ENCODE data around the gene EIF4A3. TPM values are rescaled to one million over a fixed set of nuclear protein-coding genes. Genes with fewer than 3 reads are reported as not detected.

Gene EIF4A3
- total and polyA plus RNA-seq, 9 of the 15 experiments (the other 6 are each of a cell fraction or from before 2014, with no cell fraction given) = 62.7 to 171 (median 127) TPM

GRCh38 chr17:80147035-80147822 lies at the start of gene EIF4A3 (continued):
- TF ChIP-seq CREB3L1 (IDR thresholded peaks at IDR 0.05; ENCODE audit: borderline replicate concordance, low read depth) = peak; percentile 93
- TF ChIP-seq, protein P1, sequence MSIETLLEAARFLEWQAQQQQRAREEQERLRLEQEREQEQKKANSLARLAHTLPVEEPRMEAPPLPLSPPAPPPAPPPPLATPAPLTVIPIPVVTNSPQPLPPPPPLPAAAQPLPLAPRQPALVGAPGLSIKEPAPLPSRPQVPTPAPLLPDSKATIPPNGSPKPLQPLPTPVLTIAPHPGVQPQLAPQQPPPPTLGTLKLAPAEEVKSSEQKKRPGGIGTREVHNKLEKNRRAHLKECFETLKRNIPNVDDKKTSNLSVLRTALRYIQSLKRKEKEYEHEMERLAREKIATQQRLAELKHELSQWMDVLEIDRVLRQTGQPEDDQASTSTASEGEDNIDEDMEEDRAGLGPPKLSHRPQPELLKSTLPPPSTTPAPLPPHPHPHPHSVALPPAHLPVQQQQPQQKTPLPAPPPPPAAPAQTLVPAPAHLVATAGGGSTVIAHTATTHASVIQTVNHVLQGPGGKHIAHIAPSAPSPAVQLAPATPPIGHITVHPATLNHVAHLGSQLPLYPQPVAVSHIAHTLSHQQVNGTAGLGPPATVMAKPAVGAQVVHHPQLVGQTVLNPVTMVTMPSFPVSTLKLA (conservative IDR thresholded peaks at IDR 0.05) = peak; percentile 73 to 83
- TF ChIP-seq ATF1 (CRISPR knock-in tag; IDR thresholded peaks at IDR 0.05) = peak; percentile 48
- TF ChIP-seq ATF1 (tag; IDR thresholded peaks at IDR 0.05) = peak; percentile 92
- no peak for TF ChIP-seq CBFA2T3 (IDR thresholded peaks at IDR 0.05)
- TF ChIP-seq SIX5 (IDR thresholded peaks at IDR 0.05; ENCODE audit: borderline replicate concordance in 1 of 2, insufficient read depth in 1 of 2, low read depth in 1 of 2, low read length in 2 of 2) = no peak
- TF ChIP-seq KLF13 (tag; IDR thresholded peaks at IDR 0.05; ENCODE audit: borderline replicate concordance, low read depth) = peak; percentile 83
- no peak for TF ChIP-seq FOXA3 (CRISPR knock-in tag; conservative IDR thresholded peaks at IDR 0.05 in 1 of 2, IDR thresholded peaks at IDR 0.05 in 1 of 2)
- TF ChIP-seq NFIX (CRISPR knock-in tag; IDR thresholded peaks at IDR 0.05; ENCODE audit: low read depth) = no peak
- peak; percentile 22 for TF ChIP-seq NEUROD1 (IDR thresholded peaks at IDR 0.05; ENCODE audit: borderline replicate concordance, low read depth, low read length, partially characterized antibody)
- TF ChIP-seq POLR3A (IDR thresholded peaks at IDR 0.05; ENCODE audit: borderline replicate concordance, extremely low read depth, insufficient read depth, insufficient read length) = no peak
- peak; percentile 62 for TF ChIP-seq POLR2AphosphoS5 (IDR thresholded peaks at IDR 0.05; ENCODE audit: control insufficient read depth, insufficient read depth, low read depth, low read length)
- TF ChIP-seq, protein P2, sequence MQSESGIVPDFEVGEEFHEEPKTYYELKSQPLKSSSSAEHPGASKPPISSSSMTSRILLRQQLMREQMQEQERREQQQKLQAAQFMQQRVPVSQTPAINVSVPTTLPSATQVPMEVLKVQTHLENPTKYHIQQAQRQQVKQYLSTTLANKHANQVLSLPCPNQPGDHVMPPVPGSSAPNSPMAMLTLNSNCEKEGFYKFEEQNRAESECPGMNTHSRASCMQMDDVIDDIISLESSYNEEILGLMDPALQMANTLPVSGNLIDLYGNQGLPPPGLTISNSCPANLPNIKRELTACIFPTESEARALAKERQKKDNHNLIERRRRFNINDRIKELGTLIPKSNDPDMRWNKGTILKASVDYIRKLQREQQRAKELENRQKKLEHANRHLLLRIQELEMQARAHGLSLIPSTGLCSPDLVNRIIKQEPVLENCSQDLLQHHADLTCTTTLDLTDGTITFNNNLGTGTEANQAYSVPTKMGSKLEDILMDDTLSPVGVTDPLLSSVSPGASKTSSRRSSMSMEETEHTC (IDR thresholded peaks at IDR 0.05) = peak; percentile 87
- TF ChIP-seq HMBOX1 (IDR thresholded peaks at IDR 0.05) = peak; percentile 17; the same call in 1 of the 2 replicates
- TF ChIP-seq SAP30 (IDR thresholded peaks at IDR 0.05; ENCODE audit: borderline replicate concordance, insufficient read depth, low read depth, low read length, poor library complexity, severe bottlenecking) = peak; percentile 62
- 0 out of 2 replicates have a peak, but pooled peaks have one; percentile 3 for TF ChIP-seq ZNF395 (CRISPR knock-in tag; IDR thresholded peaks at IDR 0.05)
- TF ChIP-seq TFAP4 (CRISPR knock-in tag; IDR thresholded peaks at IDR 0.05; ENCODE audit: borderline replicate concordance) = peak; percentile 85
